GM19035 (cell line): Measurements from ENCODE around the gene BCAR3.

Experiments used
- ATAC-seq: cut with Tn5 transposase; IDR thresholded peaks from one replicate; pipeline ENCODE4 v1.9.1; 2021; ENCODE audit not compliant: unreplicated experiment

Gene BCAR3

DNA sequence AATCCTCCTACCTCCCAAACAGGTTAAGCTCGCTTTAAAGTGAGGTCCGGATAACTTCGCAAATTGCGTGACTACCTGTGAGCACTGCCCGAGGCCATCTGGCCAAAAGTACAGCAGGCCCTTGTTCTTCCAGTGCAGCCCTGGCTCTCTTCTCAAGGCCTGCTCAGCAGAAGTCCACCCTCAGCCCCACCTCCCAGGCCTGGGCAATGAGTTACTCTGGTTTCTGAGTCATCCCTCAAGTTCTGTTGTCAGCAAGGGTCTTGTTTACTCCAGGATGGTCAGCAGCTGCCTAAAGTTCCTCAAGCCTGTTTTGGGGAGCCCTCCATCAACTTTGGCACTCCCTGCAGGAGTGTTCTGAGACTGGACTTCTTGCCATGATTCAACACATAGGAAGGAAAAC, 101.7 kb downstream of the BCAR3 start:
- no peak for ATAC-seq

DNA sequence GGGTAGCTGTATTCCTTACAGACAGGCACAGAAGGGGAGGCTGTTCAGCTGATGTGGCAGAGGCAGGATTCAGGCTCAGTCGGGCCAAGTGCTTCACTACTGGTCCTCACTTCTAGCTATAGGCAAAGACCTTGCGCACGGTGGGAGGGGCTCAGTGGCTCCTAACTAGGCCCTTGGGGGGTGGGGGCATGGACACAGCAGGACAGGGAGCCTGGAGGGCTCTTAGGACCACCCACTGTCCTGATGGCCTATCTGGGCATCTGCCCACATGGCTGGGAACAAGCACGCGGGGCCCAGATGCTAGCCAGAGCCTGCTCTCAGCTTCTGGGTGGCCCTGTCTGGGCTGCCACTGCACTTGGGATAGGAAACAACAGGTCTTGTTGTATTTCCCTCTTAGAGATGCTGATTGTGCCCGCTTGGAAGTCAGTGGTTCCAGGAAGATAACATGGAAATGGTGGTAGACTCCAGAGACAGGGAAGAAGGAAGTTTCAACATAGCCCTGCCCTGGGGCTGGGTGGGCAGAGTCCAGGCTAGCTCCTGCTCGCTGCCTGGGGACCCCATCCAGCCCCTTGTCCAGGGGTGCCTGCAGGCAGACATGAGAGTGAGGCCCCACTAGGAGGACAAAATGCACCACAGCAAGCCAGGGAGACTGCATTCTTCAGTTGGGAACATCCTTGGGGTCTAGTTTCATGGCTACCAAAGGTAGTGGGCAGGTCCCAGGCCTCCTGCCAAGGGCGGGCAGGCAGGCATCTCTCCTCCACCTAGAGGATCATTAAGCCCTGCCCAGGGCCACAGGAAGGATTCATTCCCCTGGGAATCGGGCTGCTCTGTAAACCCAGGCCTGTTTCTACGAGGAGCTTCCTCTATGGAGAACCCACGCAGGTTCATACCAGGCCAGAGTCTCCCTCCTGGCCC, 102.5 kb downstream of the BCAR3 start:
- no peak for ATAC-seq

DNA sequence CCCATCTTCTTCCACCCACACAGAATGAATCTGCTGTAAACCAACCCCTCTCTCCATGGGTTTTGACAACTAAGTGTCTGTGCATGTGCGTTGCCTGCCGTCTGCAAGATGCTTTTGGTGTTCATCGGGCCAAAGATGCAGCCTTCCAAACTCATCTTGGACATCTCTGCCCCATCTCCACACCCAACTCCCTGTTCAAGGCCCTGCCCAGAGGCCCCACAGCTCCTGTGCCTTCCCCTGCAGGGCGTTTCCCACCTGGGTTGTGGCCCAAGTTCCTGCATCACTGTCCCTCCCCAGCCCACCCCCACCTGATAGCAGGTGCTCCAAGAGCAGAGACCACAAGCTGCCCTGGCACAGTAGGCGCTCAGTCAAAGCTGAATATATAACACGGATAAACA, 103.2 kb downstream of the BCAR3 start:
- ATAC-seq = no peak

DNA sequence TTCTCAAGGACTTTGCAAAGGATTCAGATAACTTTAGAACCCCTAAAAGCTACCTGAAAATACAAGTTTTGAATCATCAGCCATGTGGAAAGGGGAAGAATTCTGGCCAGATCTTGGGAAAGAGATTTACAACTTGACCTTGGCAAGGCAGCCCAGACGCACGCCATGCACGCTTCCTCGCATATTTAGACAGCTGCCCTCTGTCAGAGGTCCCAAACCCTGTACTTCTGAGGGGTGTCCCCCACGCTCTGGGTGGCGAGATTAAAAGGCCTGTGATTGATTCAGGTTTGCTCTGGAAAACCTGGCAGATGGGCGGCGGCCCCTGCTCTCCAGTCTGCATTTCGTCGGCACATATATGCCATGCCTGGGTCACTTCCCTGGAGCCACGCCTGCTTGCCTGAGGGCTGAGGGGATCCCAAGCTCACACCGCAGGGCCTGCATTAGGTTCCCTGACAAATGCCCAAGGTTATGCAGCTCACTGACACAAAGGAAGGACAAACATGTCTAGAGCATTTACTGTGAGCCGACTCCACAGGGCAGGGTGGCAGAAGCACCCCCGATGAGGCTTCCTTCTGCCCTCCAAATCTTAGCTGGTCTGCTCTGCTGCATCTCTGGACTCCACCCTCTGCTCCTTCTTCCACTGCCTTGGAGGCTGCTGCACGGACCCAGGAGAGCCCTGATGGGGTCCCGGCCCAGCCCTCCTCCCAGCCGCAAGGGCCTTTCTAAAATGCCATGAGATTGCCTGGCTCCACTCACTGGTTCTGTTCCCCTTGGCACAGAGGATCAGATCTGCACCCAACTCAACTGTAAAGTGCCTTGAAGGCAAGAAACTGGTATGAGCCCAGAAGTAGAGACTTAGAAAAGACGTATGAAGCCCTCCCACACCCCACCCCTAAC, 103.9 kb downstream of the BCAR3 start:
- no peak for ATAC-seq

DNA sequence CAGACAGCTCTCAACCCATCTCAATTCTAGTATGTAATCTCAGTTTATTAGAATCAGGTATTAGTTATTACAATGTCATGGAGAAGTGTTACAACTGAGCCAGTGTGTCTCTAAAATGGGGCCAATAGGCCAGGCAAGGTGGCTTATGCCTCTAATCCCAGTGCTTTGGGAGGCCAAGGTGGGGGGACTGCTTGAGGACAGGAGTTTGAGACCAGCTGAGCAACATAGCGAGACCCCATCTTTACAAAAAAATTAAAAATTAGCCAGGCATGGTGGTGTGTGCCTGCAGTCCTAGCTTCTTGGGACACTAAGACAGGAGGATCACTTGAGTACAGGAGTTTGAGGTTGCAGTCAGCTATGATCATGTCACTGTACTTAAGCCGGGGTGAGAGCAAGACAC, 104.9 kb downstream of the BCAR3 start:
- no peak for ATAC-seq

DNA sequence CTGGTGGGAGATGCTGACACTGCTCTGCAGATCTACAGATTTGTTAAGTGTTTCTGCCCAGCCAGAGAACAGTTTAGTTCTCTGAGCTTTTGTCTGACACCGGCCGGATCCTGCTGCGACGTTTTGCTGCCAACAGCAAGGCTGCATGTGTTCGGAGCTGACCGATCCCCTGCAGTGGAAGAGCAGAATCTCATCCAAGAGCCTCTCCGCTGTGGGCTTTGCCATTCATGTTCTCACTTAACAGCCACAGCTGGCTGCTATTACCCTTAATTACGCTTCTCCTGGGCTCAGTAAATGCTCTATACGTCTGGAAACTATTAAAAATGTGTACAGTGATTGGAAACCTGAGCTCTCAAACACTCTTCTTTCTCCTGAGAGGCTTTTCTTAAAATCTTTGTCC, 105.3 kb downstream of the BCAR3 start:
- ATAC-seq = no peak

DNA sequence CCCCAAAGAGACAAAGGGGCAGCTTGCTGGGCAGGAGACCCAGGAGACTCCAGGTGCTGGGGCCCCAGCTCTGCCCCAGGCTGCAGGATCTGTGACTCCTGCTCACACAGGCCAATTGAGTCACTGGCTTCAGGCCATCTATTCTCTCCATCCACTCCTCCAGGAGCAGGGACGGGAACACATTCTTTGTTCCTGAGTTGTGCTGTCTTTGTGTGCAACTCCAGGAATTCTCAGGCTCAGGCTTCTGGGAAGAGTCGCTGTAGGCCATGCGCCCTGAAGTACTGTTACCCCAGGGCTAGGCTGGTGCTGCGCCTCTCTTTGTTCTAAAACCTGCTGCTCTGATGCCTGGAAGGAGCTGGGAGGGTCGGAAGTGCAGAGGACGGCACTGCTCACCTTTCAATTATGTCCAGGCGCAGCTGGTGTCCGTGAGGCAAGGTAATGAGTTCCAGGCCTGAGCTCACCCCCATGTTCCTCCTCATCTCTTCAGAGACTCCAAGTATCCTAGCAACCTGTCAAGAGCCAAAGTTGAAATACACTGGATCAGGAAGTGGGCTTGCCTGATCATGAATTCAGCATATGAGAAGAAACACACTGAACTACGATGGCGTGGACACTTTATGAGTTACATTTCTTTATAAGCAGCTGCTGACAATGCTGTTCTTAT, 105.9 kb downstream of the BCAR3 start:
- ATAC-seq = no peak

DNA sequence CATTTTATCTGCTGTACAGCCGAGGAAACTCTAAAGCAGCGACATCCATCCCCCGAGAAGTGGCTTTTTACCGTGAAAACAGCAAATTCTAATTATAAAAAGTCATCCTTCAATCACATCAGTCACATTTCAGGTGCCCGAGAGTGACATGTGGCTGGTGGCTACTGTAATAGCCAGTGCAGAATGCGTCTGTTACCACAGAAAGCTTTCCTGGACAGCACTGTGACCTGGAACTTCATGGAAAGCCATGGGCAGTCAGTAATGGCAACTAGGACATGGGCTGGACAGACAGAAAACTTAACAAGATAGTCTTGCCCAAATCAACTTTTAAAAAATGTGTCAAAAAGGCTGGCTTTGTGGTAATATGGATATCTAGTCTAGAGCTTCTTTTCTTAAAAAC, 106.6 kb downstream of the BCAR3 start:
- no peak for ATAC-seq

DNA sequence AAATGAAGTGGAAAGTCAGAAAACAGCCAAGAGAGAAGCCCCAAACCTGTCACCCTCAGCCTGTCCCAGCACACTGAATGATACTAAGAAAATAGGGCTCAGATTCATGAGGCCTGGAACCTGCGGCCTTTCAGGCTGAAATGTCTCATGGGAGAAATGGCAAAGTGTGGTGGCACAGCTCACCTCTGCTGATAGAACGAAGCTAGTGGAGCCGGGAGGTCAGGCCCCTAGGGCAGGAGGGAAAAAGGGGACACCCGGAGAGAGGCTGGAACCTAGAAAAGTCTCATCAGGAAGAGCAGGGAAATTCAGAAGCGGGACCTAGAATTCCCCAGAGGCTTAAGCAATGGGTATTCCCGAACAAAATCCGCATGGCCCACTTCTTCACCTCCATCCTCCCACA, 107.1 kb downstream of the BCAR3 start:
- no peak for ATAC-seq

DNA sequence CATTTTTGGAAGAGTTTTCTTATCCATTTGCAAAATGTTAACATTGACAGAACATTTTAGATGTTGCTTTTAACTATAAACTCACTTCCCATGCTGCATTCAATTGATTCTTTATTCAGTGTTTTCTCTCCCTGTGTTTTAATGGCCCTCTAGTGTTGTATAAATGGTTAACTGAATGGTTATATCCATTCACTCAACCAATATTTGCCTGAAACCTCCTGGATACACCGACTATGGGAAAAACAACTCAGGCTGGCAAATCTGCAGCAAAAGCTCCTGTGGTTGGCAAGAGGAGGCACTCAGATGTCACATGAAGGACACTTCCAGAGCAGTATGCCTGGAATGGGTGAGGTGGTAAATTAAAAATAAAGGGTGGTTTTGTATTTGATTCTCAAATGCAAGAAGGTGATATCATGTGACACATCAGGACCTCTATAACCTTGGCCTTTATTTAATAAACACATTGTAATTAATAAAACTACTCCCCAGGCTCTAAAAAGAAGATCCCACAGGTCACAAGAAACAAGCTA, 107.6 kb downstream of the BCAR3 start:
- ATAC-seq = no peak

DNA sequence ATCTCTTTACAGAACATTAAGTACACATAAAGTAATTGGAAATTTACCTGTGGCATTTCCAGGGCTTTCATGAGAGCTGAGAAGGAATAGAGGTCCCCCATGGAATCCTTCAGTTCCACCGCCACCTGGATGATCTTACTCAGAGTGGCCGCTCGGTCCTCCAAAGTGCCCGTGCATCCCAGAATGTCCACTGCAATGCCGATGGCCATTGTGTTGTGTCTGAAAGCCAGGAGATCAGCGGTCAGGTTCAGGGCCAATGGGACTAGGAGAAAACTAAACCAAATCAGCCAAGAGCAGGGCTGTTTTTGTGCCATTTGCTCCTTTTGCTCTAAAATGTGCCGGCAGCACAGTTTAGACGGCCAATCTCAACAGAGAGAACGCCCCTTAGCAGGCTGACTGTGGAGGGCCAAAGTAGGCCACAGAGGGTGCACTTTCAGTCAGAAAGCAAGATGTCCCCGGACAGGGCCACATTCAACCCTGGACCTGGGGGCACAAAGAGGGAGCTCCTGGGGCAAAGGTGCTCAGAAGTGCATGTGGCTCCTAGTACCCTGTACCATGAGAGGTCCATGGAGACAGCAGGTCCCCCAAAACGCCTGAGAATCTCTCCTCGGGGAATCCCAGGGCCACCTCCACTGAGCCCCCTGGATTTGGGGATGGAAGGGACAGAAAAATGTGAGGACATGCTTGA, 109.9 kb downstream of the BCAR3 start:
- no peak for ATAC-seq

DNA sequence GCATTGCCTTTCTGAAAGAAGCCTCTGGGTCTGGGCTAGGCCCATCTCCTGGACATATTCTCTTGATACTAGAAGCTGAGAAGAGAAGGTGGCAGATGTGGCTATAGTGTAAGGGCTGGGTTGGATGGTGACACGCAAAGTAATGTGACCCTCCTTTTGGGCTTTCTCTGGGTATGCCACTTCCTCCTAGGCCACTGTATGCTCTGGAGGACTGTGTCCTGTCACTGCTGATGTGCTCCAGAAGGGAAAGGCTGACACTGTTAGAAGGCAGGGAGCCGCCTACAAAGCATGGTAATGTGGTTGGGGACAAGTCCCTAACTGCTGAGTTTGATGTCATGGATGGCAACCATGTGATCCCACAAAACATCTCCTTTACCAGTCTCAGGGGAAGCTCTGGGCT, 112.1 kb downstream of the BCAR3 start:
- ATAC-seq = no peak

DNA sequence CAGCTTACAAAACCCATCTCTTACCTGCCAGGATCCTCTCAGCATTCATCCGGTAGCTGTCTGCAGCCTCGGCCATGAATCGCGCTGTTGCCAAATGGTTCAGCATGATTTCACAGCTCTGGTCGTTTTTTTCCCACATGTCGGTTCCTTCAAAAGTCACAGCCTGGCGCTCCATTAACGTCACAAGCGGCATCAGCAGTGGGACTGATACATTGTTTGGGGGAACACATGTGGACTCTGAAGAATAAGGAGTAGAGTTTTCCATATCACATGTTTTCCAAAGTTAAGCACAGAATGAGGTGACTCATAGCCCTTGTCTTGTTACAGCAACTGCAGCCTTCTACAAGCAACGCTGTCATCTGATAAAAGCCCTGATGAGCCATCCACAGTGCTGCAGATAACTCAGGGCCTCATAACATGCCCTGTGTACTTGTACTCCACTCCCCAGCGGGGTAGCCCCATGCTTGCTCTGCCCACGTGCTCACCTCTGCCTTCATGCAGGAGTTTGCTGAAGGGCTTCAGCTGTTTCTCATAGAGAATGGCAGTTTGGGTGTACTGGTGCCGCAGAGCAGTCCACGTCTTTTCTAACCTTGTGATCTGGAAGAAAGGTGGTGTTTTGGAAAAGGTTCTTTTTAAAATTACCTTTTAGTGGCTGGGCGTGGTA, 114.2 kb downstream of the BCAR3 start:
- no peak for ATAC-seq

DNA sequence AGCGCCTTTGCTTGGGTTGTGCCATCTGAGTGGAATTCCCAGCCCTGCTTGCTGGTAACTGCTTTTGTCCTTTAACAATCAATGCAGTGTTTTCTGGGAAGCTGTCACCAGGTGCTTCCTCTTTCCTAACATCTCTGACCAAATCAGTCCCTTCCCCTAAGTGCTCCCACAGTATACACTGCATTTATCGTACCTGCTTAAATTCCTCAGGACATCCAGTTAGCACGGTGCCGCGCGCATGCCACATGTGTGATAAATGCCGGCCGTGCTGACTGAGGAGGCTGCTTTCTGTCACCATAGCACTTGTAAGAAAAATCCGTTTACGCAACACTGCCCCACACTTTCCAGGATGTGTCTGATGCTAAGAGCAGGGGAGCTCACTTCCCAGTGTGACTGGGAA, 115.4 kb downstream of the BCAR3 start:
- ATAC-seq = no peak

DNA sequence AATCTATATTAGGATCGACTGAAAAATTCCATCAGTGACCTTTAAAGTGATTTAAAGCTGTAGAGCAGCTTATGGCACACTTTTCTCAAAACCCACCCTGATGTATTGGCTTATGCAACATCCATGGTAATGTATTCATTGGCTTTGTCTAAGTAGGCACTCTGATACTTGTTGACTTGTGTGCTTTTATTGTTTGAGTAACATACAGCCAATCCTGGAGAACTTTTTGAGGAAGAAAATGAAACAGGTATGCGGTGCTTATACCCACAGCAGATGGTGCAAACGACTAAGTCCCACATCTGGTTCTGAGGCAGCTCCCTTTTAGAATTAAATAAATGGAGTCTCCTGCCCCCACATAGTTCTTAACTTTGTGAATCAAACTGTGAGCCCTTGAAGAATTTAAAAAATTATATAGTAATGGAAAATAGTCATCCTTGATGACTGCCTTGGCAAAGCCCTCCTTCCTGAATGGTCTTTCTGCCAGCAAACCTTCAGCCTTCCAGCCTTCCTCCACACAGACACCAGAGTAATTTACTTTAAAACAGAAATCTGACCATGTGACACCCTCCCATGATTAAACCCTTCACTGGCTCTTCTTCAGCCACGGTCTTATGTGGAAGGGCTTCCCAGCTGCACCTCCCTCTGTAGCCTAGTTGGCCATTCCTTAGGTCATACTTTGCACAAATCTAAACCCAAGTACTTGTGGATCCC, 116.0 kb downstream of the BCAR3 start:
- ATAC-seq = no peak

DNA sequence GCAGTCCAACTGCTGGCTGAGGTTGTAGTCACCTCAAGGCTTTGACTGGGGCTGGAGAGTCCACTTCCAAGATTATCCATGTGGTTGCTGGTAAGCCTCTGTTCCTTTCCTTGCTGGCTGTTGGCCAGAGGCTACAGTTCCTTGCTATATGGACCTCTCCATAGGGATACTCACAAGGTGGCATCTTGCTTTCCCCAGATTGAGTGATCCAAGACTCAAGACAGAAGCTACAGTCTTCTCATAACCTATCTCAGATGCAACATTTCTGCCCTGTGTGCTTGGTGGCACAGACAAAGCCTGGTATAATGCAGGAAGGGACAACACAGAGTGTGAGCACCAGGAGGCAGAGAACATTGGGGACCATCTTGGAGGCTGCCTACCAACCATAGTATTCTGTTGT, 121.9 kb downstream of the BCAR3 start:
- no peak for ATAC-seq

DNA sequence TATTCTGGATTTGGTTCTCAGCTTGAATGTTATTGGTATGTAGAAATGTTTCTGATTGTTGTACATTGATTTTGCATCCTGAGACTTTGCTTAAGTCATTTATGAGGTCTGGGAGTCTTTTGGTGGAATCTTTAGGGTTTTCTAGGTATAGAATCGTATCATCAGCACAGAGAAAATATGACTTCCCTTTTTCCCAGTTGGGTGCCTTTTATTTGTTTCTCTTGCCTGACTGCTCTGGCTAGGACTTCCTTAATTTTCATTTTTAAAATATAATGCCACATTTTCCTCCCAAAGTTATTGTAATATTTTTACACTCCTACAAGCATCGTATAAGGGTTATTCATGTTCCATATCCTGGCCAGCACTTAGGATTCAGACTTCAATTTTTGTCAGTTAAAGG, 122.6 kb downstream of the BCAR3 start:
- ATAC-seq = no peak

DNA sequence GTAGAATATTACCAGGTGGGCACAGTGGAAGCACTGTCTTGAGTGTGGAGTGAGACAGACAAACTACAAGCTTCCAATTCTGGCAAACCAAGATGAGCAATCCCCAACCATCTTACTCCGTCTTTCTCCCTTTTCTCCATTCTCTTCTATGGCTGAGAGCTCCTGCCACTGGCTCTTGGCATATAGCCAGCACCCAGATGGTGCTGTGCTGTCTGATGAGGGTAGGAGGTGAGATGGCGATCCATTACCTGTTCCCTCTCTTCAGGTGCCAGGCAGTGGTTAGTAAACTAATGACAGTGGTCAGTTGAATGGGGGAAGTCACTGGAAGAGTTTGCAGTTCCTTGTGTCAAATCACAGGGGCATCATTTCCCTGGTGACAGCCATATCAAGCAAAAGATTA, 125.3 kb downstream of the BCAR3 start:
- no peak for ATAC-seq
